ENCODE measurements around the gene ZBTB16. TPM values are rescaled to one million over a fixed set of nuclear protein-coding genes. Genes with fewer than 3 reads are reported as not detected.

The ZBTB16 gene
- total and polyA plus RNA-seq, 2 experiments from 2014 or later: 8.7 to 10.5 TPM

GRCh38 chr11:114263513-114264170 lies 204.1 kb downstream of the ZBTB16 start:
- no peaks in the 10 kb centered on the region for H3K9me3 ChIP-seq (ENCODE audit: low read depth)
- no peak overlapping the region for H3K4me3 ChIP-seq
- DNase-seq (ENCODE audit: low read depth in 1 of 2, low spot score in 1 of 2): peak in 1 of 2 donors; percentile 37
- no peak for TF ChIP-seq CTCF (IDR thresholded peaks at IDR 0.05; ENCODE audit: low read depth, low read length)
- H3K27ac ChIP-seq: no peak overlapping the region
- H3K4me1 ChIP-seq (ENCODE audit: low read depth): peaks cover 11% of the 10 kb centered on the region
- H3K36me3 ChIP-seq: no peaks in the 10 kb centered on the region
- H3K27me3 ChIP-seq: no peaks in the 10 kb centered on the region

- no peak overlapping the region for H3K4me3 ChIP-seq
- DNase-seq (ENCODE audit: low read depth in 1 of 2, low spot score in 1 of 2): no peak
- no peaks in the 10 kb centered on the region for H3K27me3 ChIP-seq
- H3K27ac ChIP-seq: no peak overlapping the region
- H3K36me3 ChIP-seq: no peaks in the 10 kb centered on the region
- no peak for TF ChIP-seq CTCF (IDR thresholded peaks at IDR 0.05; ENCODE audit: low read depth, low read length)
- peaks cover 7% of the 10 kb centered on the region for H3K4me1 ChIP-seq (ENCODE audit: low read depth)
- H3K9me3 ChIP-seq (ENCODE audit: low read depth): no peaks in the 10 kb centered on the region
Observed at GRCh38 chr11:114264381-114264780, 204.9 kb downstream of the ZBTB16 start.

GRCh38 chr11:114265122-114265878 lies 205.8 kb downstream of the ZBTB16 start:
- TF ChIP-seq CTCF (IDR thresholded peaks at IDR 0.05; ENCODE audit: low read depth, low read length): no peak
- Histone ChIP-seq H3K27me3 (no peaks in the 10 kb centered on the region), H3K9me3 (ENCODE audit: low read depth) (no peaks in the 10 kb centered on the region), H3K36me3 (no peaks in the 10 kb centered on the region), H3K4me1 (ENCODE audit: low read depth) (peaks cover 7% of the 10 kb centered on the region), H3K4me3 (no peak overlapping the region), H3K27ac (no peak overlapping the region)
- DNase-seq (ENCODE audit: low read depth in 1 of 2, low spot score in 1 of 2): no peak

GRCh38 chr11:114269498-114269897 lies 210.0 kb downstream of the ZBTB16 start:
- Histone ChIP-seq H3K36me3 (no peaks in the 10 kb centered on the region), H3K27me3 (peaks cover 10% of the 10 kb centered on the region), H3K4me1 (ENCODE audit: low read depth) (no peaks in the 10 kb centered on the region), H3K27ac (no peak overlapping the region), H3K9me3 (ENCODE audit: low read depth) (no peaks in the 10 kb centered on the region), H3K4me3 (no peak overlapping the region)
- TF ChIP-seq CTCF (IDR thresholded peaks at IDR 0.05; ENCODE audit: low read depth, low read length): no peak
- no peak for DNase-seq (ENCODE audit: low read depth in 1 of 2, low spot score in 1 of 2)

GRCh38 chr11:114270531-114271270 lies 211.2 kb downstream of the ZBTB16 start:
- Histone ChIP-seq H3K4me1 (ENCODE audit: low read depth) (no peaks in the 10 kb centered on the region), H3K27me3 (peaks cover 18% of the 10 kb centered on the region), H3K36me3 (no peaks in the 10 kb centered on the region), H3K9me3 (ENCODE audit: low read depth) (no peaks in the 10 kb centered on the region), H3K27ac (no peak overlapping the region), H3K4me3 (no peak overlapping the region)
- no peak for DNase-seq (ENCODE audit: low read depth in 1 of 2, low spot score in 1 of 2)
- no peak for TF ChIP-seq CTCF (IDR thresholded peaks at IDR 0.05; ENCODE audit: low read depth, low read length)

Measured in cardiac muscle cell (in vitro differentiated cells and primary cell).